ENCODE measurements around the gene RTEL1.
"Not testable (repeated sequence)": the region's sequence is repeated elsewhere in the genome, so short reads cannot be mapped to it uniquely, and the experiment has no call there.

The RTEL1 gene, protein sequence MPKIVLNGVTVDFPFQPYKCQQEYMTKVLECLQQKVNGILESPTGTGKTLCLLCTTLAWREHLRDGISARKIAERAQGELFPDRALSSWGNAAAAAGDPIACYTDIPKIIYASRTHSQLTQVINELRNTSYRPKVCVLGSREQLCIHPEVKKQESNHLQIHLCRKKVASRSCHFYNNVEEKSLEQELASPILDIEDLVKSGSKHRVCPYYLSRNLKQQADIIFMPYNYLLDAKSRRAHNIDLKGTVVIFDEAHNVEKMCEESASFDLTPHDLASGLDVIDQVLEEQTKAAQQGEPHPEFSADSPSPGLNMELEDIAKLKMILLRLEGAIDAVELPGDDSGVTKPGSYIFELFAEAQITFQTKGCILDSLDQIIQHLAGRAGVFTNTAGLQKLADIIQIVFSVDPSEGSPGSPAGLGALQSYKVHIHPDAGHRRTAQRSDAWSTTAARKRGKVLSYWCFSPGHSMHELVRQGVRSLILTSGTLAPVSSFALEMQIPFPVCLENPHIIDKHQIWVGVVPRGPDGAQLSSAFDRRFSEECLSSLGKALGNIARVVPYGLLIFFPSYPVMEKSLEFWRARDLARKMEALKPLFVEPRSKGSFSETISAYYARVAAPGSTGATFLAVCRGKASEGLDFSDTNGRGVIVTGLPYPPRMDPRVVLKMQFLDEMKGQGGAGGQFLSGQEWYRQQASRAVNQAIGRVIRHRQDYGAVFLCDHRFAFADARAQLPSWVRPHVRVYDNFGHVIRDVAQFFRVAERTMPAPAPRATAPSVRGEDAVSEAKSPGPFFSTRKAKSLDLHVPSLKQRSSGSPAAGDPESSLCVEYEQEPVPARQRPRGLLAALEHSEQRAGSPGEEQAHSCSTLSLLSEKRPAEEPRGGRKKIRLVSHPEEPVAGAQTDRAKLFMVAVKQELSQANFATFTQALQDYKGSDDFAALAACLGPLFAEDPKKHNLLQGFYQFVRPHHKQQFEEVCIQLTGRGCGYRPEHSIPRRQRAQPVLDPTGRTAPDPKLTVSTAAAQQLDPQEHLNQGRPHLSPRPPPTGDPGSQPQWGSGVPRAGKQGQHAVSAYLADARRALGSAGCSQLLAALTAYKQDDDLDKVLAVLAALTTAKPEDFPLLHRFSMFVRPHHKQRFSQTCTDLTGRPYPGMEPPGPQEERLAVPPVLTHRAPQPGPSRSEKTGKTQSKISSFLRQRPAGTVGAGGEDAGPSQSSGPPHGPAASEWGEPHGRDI (N-terminal part only)

DNA sequence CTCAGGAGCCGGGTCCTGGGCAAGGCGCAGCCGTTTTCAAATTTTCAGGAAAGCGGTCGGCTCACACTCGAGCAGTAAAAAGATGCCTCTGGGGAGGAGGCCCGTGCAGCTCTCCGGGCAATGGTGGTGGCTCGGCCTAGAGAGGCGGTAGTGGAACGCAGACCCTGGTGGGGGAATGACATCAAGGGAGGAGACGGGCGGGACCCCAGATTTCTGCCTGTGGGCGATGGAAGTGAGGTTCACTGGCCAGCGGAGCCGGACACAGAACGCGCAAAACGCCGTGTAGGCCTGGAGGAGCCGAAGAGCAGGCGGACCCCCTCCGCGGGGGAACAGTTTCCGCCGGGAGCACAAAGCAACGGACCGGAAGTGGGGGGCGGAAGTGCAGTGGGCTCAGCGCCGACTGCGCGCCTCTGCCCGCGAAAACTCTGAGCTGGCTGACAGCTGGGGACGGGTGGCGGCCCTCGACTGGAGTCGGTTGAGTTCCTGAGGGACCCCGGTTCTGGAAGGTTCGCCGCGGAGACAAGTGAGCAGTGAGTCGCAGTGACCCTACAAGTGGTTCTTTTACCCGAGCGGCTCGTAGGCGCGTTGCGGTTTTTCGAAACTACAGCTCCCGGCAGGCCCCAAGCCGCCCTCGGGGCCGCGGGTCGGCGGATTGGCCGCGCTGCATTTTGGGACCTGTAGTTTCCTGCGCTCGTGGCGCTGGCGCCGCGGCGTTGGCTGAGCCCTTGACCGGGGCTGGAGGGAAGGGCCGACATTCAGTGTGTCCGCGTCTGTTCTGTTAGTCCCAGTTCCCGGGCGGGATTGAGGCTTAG is at the start of gene RTEL1:
RTEL1 (plus strand) TSS at position 376 of the 812 bp plus-strand sequence. CDS start 1,091 bp downstream, outside the sequence.
- no peak for DNase-seq

DNA sequence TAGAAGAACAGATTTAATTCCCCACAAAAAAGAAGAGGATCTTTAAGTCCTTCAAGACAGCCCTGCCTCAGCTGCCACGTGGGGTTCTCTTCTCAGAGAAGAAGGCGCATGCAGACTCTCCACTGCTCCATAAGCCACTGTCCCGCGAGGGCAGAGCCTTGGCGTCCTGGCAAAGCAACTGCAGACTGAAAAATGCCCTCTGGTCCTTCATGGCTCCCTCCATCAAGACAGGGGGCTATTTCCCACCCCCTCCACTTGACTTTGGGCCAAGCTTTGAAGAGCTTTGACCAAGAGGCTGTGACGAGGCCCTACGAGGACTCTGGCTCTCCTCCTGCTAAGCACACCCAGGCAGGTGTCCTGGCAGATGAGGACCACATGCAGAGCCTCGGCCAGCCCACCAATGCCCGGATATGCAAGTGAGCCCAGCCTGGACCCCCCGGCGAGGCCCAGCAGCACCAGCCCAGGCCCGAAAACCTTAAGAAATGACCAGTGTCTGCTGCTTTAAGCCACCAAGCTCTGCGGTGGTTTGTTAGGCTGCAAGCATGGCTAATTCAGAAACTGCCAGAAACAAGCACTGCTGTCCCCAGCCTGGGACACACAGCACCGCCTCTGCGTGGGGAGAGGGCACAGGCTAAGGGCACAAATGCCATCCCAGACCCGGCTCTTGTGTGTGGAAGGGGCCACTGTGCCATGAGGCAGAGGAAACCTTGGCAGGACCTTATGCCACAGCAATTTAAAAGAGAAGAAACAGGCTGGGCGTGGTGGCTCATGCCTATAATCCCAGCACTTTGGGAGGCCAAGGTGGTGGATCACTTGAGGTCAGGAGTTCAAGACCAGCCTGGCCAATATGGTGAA is 47.3 kb upstream of the RTEL1 start:
- DNase-seq, result no peak

DNA sequence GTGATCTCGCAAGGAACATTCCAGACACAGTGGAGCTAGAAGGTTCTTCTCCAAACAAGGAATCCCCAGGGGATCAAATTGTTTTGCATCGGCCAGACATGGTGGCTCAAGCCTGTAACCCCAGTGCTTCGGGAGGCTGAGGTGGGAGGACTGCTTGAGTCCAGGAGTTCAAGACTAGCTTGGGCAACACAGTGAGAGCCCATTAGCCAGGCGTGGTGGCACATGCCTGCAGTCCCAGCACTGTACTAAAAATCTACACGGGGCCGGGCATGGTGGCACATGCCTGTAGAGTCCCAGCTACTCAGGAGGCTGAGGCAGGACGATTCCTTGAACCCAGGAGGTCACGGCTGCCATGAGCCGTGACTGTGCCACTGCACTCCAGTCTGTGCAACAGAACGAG is 46.5 kb upstream of the RTEL1 start:
- no peak for DNase-seq

DNA sequence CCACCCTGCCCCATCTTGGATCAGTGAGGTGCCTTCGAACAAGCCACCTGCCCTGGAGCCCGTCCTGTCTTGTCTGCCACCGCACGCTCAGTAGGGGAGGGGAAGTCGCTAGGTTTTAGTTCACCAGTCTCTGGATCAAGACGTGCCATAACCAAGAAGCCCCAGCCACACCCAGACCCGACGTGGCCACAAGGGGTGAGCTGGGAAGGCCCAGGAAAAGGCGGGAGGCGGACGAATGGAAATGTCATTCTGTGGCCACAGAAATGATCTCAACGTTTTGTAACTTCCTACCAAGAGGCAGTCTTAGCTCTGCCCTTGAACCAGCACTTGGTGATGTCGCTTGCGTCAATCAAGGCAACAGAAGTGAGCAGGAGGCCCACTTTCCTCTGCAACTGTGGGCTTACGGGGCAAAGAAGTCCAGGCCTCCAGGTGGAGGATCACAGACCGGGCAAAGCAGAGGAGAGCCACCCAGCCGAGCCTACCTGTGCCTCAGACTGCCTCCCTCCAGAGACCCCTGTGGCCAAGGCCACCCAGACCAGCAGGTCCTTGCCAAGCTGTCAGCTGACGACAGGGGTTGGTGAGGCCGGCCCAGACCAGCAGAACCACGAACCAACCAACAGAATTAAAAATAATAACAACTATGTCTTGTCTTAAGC is 45.7 kb upstream of the RTEL1 start:
- DNase-seq, result no peak

DNA sequence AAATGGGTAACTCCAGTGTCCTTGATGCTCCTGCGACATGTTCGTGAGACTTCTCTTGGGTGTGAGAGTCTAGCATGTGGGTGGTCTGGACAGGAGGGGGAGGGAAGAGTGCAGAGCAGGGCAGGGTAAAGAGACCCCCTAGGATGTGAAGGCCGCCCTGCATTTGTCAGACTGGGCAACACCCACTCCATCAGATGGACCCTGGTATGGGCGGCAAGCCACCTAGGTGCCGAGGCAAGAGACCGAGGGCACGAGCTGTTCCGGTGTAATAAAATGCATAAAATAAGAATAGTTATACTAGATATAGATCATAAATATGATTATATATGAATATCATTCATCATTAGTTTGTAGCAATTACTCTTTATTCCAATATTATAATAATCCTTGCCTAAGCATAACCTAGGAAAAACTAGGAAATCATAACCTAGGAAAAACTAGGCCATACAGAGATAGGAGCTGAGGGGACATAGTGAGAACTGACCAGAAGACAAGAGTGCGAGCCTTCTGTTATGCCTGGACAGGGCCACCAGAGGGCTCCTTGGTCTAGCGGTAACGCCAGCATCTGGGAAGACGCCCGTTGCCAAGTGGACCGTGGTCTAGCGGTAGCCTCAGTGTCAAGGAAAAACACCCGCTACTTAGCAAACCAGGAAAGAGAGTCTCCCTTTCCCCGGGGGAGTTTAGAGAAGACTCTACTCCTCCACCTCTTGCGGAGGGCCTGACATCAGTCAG is 44.1 kb upstream of the RTEL1 start:
- not testable (repeated sequence) for DNase-seq

DNA sequence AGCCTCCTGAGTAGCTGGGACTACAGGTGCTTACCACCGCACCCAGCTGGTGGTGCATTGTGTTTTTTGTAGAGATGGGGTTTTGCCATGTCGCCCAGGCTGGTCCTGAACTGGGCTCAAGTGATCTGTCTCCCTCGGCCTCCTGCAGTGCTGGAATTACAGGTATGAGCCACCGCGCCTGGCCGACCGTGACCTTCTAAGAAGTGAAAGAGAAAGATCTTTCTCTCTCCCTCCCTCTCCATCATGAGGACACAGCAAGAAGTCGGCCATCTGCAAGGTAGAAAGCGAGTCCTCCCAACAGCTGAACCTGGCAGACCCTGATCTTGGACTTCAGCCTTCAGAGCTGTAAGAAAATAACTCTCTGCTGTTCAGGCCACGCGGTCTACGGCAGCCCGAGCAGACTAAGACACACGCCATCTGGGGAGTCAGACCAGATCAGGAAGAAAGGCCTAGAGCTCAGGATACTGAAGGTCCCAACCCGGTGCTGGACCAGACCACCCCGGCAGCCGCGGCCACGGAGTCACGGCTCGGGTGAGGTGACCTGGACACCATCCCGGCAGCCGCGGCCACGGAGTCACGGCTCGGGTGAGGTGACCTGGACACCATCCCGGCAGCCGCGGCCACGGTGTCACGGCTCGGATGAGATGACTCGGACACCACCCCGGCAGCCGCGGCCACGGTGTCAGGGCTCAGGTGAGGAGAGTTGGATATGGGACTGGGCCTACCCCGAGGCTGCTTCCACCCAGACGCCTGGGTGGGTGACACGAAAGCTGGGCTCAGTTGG is 40.8 kb upstream of the RTEL1 start:
- DNase-seq, result no peak

DNA sequence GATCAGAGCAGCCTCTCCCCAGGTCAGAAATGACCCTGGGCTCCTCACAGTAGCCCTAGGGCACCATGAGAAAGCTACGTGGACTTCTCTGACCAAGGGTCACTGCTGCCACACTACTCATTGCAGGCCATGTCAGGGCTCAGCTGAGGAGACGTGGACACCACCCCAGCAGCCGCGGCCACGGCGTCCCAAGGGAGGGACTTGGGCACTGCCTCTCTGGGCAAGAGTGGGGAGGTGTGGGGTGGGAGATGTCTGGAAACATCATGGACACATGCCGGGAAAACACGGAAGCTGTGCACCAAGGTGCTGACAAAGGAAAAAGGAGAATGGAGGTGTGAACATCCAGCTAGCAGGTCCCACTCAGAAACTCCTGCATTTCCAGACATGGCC is 40.2 kb upstream of the RTEL1 start:
- no peak for DNase-seq

DNA sequence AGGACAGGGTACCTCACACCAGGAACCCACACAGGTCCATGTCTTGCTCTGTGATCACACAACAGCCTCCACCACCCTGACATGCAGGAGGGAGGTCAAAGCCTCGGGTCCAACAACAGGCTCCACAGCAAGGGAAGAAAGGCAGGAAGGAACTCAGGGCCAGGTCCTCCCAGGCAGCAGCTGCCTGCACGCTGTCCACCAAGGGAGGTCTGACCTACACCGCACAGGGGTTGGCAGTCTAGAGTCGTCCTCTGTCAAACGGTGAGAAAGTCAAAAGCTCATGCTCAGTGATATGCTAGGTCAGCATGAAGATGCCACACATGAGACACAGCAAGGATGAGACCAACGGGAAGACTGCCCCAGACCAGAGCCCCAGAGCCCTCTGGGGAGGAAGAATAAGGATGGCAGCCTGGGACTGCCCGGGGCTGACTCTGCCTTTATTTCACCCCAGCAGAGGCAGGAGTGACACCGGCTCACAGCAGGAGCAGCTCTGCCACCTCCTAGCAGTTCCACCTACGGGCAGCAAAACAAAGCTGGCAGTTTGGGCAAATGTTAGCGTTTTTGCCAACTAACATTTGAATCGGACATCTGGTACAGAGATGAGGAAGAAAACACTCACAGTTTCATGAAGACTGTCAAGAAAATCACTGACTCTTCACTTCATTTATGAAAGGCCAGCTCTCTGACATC is 39.7 kb upstream of the RTEL1 start:
- no peak for DNase-seq

DNA sequence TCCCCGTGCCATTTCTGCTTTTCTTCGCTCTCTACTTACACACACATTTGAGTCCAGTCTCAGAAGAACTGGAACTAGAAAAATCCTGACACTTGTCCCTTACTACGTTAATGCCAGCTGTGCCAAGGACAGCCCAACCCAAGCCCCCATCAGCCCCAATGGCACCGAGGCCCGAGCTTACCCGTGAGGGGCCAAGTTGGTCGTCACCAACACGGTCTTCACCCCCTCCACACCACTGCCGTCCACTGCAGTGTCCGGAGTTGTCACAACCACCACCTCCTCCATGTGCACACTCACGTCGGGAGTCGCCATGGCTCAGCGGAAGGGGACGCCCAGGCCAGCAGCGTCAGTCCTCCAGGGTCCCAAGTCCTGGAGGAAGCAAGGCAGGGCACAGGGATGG is 39.0 kb upstream of the RTEL1 start:
- DNase-seq, result no peak

DNA sequence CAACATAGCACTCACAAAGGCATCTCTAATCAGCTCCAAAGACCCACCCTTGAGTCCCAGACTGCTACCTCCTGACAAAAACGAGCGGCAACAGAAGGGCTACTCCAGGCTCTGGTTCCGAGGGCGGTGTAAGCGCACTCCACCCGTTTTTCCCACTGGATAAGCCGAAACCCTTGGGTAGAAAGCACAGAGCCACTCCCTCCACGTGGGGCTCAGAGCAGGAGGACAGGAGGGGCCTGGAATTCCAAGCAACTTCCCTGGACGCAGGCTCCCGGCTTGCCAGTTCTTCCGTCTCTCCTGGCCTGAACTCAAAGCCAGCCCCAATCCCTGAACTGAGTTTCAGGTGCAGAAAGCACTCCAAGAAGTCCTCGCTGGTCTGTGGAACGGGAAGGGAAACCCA is 38.6 kb upstream of the RTEL1 start:
- DNase-seq, result no peak

DNA sequence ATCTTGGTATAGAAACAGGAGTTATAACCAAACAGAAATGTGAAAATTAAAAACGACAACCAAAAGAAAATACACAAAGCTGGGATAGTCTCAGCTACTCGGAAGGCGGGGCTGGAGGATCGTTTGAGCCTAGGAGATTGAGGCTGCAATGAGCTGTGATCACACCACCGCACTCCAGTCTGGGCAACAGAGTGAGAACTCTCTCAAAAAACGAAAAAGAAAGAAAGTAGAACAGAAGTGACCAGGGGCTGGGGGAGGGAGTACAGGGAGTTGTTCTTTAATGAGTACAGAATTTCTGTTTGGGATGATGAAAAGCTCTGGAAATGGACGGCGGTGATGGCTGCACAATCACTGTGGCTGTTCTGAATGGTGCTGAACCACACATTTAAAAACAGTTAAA is 37.1 kb upstream of the RTEL1 start:
- no peak for DNase-seq

DNA sequence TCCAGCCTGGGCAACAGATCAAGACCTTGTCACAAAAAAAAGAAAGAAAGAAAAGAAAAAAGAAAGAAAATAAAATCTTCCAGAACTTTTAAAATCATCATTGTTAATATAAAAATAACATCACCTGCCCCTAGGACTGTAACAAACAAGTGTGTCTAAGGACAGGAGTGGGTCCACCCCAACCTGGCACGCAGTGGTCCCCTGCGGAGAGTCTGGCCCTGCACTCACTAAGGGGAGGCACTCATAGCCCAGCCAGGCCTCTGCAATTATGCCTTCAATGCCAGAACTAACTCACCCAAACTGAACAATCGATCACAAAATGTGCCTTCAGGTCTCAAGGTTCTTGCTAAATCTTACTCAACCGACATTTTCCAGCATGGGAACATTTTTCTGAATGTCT is 36.0 kb upstream of the RTEL1 start:
- no peak for DNase-seq

DNA sequence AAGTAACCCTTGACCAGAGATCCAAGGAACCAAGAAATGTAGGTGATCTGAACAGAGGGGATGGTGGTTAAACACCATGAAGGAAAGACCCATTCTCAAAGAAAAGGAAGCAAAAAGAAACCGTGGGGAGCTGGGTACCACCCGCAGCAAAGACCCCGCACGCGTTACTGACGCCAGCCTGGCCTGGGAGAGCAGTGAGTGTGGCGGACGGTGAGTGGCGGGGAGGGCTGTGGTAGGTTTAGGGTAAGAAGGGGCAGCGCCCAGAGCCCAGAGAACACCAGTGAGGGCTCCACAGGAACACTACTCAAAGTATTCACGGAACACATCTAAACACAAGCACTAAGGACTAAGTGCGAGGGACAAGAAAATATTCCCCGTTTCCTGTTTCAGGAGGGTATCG is 35.4 kb upstream of the RTEL1 start:
- DNase-seq, result no peak

DNA sequence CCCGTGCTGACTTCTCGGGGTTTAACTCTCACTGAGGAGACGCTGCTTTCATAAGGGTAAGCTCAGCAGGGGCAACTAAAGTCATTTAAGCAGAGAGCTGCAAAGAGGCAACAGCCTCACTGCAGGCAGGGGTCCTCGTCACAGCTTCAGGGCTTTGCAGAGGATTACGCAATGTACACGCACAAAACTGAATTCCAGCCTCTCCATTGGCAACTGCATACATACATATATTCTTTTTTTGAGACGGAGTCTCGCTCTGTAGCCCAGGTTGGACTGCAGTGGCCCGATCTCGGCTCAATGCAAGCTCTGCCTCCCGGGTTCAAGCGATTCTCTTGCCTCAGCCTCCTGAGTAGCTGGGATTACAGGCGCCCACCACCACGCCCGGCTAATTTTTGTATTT is 33.6 kb upstream of the RTEL1 start:
- DNase-seq, result no peak

DNA sequence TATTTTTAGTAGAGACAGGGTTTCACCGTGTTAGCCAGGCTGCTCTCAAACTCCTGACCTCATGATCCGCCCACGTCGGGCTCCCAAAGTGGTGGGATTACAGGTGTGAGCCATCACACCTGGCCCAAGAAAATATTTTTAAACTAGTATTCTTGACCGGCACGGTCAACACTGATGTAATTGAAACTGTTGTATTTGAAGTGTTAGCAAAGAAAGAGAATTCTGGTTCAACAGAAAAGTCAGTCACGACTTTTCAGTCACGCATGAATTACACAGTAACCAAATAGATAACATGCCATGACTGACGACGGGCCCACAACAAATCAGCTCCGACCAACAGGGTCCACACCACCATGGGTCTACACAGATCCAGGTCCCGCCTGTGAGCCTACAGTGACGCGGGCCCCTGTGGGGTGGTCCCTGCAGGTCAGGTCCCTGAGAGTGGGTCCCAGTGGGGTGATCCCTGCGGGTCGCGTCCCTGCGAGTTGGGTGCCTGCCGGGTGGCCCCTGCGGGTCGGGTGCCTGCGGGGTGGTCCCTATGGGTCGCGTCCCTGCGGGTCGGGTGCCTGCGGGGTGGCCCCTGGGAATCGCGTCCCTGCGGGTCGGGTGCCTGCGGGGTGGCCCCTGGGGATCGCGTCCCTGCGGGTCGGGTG is 32.2 kb upstream of the RTEL1 start:
- DNase-seq, result no peak

DNA sequence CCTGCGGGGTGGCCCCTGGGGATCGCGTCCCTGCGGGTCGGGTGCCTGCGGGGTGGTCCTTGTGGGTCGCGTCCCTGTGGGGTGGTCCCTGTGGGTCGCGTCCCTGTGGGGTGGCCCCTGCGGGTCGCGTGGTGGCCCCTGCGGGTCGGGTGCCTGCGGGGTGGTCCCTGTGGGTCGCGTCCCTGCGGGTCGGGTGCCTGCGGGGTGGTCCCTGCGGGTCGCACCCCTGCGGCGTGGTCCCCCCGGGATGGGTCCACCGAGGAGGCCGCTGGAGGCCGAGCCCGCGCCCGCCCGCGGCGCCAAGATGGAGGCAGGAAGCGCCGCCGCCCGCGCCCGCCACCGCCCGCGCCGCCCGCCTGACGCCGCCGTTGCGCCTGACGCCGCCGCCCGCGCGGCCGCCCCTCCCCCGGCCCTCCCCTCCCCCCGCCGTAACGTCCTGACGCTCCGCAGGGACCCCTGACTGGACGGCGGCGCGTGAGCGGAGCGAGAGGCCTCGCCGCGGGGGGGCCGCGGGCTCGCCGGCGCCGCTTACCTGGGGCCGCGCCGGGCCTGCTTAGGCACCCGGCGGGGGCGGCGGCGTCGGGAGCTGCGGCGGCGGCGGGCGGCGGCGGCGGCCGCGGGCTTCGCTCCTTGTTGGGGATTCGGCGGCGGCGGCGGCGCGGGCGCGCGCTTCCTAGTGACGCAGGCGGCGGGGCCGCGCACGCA is 31.5 kb upstream of the RTEL1 start, which contains the start of gene GMEB2:
GMEB2 (minus strand) TSS at position 678 of the 705 bp plus-strand sequence. CDS start 7,704 bp downstream, outside the sequence.
- DNase-seq, result no peak

DNA sequence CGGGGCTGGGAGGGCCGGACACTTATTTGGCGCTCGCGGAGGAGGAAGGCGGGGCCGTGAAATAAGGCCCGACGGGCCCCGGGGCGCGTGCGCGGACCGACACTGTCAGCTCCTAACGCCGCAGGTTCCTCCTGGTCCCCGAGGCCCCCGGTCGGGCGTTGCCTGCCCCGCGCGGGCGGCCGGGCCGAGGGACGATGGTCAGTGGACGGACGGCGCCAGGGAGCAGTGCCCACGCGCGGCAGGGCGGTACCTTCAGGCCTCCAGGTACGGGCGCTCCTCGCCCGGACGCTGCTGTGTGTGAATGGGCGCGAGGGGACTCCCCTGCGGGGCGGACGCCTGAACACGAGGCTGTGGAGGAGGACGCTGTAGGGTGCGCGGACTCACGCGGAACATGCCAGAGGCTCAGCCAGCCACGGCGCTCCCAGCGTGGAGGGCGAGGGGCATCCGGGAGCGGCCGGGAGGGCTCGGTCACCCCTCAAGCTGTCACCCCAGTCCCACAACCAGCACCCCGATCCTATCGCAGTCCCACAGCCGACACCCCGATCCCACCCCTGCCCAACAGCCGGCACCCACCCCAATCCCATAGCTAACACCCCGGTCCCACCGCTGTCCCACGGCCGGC is 30.9 kb upstream of the RTEL1 start:
- peak; percentile 39 for DNase-seq

Data from cortex of kidney (tissue), 1 donor.